ENCODE results near the gene CYP4B1. TPM values are rescaled to one million over a fixed set of nuclear protein-coding genes. Genes with fewer than 3 reads are reported as not detected.
A peak's percentile ranks its signal among the peaks of the same experiment; 100 is the strongest.
"Not testable (repeated sequence)": the region's sequence is repeated elsewhere in the genome, so short reads cannot be mapped to it uniquely, and the experiment has no call there.

Gene CYP4B1
- total RNA-seq = 10 to 100 TPM; 11.6 to 35.2 TPM
- long read RNA-seq, donor 1, transcript CYP4B1-203 (12 exons, 2,110 nt) = major isoform, 5 of 17 reads
- long read RNA-seq, donor 1, partial matches to known transcripts = 7 of 17 reads
- long read RNA-seq, donor 1, other reads (novel, unspliced or antisense) = 2 of 17 reads
- long read RNA-seq, donor 2, transcript CYP4B1-201 (12 exons, 2,171 nt) = major isoform, 18 of 29 reads
- long read RNA-seq, donor 2, transcript CYP4B1-203 (12 exons, 2,110 nt) = minor isoform, 5 of 29 reads
- long read RNA-seq, donor 2, partial matches to known transcripts = 2 of 29 reads
- long read RNA-seq, donor 2, other reads (novel, unspliced or antisense) = 4 of 29 reads

DNA sequence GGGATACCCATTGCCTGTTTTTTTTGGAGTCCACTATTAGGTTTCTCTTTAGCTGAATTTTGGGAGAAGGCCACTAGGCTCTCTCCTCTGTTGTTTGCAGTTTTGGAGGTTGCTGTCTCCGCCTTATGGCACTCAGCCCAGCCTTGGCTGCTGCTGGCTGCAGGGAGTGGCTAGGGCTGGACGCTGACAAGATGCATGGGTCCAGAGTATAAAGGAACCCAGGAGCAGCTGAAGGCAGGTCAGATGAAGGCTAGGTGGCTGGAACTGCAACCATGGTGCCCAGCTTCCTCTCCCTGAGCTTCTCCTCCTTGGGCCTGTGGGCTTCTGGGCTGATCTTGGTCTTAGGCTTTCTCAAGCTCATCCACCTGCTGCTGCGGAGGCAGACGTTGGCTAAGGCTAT lies at the start of gene CYP4B1:
Gene CYP4B1 (plus strand): TSS at position 237 of the 400 bp plus-strand sequence. CDS start 36 bp downstream, at position 273.
- peak; percentile 93 for DNase-seq (ENCODE audit: low spot score)

DNA sequence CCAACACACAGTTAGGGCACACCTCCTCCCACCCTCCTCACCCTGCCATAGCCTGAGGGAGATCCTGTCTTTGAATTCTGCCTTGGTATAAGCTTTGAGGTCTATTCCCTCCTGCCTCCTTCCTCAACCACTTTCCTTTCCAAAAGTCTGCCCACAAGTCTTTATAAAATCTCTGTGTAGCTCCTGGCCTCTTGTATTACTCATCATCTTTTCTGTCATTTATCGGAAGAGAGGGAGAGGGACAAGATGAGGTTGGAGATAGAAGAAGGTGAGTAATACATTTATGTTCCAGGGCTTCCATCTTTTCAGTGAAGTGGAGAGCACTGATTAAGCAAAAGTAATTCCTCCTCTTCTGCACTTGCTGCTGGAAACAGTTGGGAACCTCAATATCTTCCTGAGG lies 49.4 kb upstream of the CYP4B1 start:
- DNase-seq (ENCODE audit: low spot score) = no peak
- intact Hi-C loops (cut with DNase I) = no loop called here

More for the DNA sequence above, at the start of gene CYP4B1:
- intact Hi-C loops (cut with DNase I) = loop anchor here in 1 of 2 donors (10.0 kb wide), 1 partner anchor 1564 kb away; no protein-coding TSS in a partner anchor

DNA sequence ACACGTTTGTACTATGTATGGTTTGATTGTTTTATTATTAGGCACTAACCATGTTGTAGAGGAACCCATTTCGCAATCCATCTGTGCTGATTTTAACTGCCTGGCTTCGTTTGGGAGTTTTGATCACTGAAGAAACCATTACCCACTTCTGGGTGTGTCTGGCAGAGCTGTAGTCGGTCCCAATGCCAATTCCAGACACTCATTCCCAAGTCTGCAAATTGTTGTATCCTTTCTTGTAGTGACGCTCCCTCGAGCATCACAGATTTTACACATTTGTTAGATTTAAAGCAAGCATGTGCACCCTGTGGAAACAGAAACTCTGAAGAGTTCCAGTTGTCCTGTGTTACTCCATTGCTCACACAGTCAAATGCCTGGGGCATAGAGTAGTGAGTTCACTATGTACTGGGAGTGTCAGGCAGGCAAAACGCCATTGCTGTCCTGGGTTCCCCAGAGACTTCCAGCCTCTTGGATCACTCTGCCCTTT lies 48.9 kb upstream of the CYP4B1 start:
- DNase-seq (ENCODE audit: low spot score) = no peak
- intact Hi-C loops (cut with DNase I) = no loop called here

DNA sequence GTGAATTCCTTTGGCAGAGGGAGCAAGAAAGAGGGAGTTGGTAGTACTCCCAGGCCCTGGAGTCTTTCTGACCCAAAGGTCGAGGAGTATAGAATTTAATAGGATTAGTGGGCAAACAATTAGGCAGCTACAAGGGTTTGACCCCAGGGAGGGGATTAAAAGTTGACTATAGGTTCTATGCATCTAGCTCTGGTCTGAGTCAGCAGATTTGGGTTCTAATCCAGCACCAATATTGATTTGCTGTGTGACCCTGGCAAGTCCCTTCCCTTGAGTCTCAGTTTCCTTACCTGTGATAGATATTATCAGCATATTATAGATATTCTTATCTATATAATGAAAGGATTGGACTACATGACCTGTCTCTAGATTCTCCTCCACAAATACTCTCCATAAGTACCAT lies 44.9 kb upstream of the CYP4B1 start:
- DNase-seq (ENCODE audit: low spot score) = no peak
- intact Hi-C loops (cut with DNase I) = no loop called here

DNA sequence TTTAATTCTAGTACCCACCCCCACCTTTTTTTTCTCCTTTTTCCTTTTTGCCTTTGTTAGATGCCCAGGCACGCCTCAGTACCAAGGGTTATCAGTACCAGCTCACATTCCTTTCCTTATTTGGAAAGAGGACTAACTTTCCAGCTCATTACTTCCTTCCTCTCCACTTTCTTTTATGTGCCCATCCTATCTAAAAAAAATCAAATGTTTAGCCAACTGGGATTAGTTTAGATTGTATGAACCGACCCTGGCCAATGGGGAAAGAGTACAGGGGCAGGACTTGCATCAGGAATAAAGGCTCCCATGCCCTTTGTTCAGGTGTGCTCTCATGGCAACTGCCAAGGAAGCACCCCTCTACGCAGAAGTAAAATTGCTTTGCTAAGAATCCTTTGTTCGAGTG lies 44.1 kb upstream of the CYP4B1 start:
- intact Hi-C loops (cut with DNase I) = not testable (repeated sequence)

DNA sequence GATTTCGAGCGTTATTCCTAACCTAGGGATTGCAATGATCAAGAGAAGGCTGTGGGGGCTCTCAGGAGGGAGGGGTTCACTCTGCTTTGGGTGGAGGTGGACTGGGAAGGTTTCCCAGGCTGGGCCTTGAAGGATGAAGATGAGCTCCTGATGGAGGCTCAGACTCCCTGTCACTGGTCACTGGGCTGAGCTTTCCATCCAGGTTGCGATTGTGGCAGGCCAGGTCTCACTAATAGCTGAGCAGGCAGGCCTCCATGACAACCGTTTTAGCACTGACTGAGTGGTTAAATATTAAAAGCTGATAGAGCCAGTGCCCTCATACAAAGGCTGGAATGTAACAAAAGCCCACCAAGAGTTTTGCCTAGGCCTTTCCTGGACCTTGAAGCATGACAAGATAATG lies 43.7 kb upstream of the CYP4B1 start:
- no peak for DNase-seq (ENCODE audit: low spot score)
- intact Hi-C loops (cut with DNase I) = no loop called here

More for the DNA sequence above, 44.1 kb upstream of the CYP4B1 start:
- not testable (repeated sequence) for DNase-seq (ENCODE audit: low spot score)

DNA sequence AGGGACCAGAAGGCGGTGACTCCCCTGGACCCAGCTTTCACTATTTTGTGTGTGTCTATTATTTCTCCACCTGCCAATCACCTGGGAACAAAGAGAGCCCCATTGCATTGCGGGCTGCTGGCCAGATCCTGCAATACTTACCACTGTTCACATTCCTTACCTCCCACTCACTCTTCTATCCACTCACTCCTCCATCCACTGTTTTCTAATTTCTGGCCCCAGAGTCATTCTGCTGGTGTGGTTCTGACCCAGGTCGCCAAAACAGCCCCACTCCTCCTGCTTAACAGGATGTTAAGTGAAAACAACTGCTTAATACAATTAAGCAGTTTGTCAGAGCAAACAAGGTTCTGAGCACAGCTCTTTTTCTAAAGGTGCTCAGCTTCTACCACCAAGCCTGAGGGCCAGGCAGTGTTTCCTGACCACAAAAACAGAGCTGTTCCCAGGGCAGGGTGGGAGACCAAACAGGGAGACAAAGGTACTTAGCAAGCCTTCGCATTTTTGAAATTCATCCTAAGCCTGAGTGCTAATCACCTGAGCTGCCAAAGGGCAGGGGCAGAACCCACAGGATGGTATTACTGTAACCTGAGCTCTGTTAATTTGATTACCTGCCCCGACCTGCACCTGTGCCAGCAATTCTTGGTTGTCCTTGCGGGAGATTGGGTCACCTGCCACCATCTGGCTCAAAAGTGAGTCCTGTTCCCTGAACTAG lies 41.4 kb upstream of the CYP4B1 start:
- intact Hi-C loops (cut with DNase I) = no loop called here

DNA sequence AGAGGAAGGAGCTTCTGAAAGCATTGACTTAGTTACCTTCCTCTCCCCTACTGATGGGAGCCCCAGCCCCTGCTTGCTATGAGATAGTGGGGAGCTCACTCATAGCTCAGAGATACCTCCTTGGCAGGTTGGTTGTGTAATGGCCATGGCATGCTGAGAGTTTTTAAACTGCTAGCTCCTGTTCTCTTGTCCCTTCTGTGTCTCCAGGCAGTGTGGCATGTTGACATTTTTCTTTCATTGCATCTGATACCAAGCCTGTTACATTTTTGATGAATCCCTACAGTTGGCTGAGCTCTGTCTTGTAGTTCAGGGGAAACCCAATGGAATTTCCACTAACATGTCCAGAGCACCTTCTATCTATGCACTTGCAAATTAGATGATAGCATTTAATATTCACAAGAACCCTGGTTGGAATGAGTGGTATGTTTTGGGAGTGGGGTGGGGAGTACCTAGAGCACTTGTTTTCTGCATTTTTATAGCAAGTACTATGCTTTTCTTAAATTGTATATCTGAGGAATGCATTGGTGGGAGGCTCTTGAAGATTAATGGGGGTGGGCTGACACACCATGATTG lies 40.8 kb upstream of the CYP4B1 start:
- DNase-seq (ENCODE audit: low spot score) = no peak
- intact Hi-C loops (cut with DNase I) = no loop called here

More for the DNA sequence above, 41.4 kb upstream of the CYP4B1 start:
- DNase-seq (ENCODE audit: low spot score) = no peak

DNA sequence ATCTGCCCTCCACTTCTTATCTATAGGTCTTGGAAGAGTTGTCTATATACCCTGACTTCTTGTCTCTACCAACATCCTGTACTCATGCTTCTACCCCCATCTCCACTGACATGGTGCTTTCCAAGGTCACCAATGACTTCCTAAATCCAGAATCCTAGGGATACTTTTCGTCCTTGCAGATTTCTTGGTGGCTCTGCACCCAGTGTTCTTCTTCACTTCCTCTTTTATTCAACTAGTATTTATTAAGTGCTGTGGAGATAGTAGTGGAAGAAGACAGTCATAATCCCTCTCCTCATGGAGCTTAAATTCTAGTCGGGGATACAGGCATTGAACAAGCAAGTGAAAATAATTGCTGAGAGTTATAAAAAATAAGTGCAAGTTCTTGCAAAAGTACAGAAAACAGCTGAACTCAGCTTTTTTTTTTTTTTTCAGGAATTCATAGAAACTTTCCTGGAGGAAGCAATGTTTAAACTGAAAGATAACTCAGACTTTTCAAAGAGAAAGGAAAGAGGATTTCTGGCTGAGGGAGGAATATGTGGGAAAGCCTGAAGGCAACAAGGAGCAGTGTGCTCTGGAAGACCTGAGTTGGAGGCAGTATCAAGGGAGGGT lies 38.2 kb upstream of the CYP4B1 start:
- intact Hi-C loops (cut with DNase I) = no loop called here
- no peak for DNase-seq (ENCODE audit: low spot score)

DNA sequence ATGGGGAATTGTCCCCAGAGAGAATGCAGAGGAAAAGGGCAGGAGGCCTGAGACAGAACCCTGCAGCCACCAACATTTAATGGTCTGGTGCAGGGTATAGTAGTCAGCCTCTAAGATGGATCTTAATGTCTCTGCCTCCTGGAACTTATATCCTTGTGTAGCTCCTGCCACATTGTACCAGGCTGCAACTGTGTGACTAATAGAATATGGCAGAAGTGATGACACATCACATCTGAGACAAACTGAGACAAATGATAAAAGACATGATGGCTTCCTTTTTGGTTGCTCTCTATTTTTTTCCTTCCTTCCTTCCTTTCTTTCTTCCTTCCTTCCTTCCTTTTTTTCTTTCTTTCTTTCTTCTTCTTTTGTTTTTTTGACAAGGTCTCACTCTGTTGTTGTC lies 37.1 kb upstream of the CYP4B1 start:
- intact Hi-C loops (cut with DNase I) = no loop called here
- no peak for DNase-seq (ENCODE audit: low spot score)

DNA sequence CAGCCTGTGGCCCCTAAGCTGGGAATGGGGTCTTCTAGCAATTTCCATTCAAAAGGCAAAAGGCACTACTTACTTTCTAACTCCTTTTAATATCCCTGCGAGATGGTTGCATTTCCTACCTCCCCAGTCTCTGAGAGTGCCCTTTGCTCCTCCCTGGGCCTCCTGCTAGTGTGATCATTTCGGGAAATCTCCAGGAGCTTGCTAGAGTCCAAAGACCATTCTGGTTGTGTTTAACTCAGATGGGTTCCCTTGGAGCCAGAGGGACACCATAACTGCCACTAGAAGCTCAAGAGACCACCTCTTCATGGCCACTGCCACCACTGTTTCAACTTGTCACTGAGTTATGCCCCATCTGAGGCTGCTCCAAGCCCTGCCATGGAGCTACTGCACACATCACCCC lies 34.4 kb upstream of the CYP4B1 start:
- no peak for DNase-seq (ENCODE audit: low spot score)
- intact Hi-C loops (cut with DNase I) = no loop called here

DNA sequence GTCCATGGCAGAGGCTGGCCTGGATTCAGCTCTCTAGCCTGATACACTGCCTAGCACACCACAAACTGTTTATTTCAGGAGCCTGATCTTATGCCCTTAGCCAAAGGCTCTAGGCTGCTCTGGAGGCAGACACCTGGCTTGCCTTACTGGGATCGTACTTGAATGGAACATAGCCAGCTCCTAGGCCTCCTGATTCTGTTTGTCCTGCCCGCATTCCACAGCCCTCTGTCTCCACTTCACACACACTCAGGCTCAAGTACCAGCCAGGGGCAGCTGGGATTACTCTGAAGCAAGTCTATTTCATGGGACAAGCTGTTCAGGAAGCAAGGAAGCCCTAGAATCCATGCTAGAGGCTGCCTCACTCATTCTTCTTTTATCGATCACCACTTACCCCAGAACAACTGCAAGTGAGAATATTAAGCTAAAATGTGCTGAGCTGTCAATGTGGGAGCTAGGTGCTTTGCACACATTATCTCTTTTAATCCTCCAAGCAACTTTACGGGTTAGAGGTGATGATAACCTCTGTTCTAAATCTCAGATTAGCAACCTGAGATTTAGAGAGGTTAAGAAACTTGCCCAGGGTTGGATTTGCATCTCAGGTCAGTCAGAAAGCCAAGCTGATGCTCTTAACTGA lies 31.1 kb upstream of the CYP4B1 start:
- intact Hi-C loops (cut with DNase I) = no loop called here
- no peak for DNase-seq (ENCODE audit: low spot score)

DNA sequence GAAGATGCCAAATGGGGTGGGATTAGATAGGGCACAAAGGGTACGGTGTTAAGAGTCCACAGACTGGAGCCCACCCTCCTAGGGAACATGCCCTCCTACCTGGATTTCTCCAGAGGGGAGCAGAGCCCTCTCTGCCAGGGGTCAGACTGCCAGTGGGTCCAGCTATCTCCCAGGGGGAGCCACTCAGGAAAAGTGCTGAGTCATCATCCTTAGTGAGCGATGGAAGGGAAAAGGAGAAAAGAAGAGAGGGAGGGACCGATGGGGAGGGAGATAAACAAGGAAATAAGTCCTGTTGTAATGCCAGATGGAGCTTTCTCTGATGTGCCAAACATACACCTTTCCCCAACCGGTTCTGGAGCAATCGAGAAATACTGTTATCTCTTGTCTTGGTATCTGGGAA lies 30.4 kb upstream of the CYP4B1 start:
- no peak for DNase-seq (ENCODE audit: low spot score)
- intact Hi-C loops (cut with DNase I) = no loop called here

DNA sequence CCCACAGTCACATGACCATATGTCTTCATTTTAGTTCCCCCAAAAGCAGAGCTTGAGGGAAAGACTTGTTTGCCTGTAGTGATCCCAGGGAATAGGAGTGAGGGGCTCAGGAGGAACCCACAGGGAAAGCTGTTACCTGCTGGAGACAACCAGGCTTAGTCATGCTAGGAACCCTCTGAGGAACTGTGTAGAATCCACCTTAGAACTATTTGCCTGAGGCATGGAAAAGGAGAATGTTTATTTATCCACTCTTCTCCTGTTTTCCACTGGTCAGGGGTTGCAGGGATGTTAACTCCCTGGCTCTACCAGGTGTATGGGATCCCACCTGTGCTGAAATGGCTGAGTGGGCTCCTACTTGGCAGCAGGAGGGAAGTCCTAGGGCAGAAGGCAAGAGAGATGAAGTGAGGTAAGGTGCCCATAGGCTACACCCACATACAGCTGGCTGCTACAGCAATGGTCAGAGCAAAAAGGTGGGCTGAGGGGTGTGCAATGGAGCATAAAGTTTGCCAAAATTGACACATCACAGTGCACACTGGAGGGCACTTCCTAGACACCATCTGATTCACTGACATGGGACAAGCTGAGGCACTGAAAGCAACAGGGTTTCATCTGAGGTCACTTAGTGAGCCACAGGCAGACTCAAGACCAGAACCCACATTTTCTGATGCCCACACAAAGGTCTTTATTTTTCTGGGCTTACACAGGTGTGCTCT lies 29.7 kb upstream of the CYP4B1 start:
- no peak for DNase-seq (ENCODE audit: low spot score)
- intact Hi-C loops (cut with DNase I) = no loop called here

DNA sequence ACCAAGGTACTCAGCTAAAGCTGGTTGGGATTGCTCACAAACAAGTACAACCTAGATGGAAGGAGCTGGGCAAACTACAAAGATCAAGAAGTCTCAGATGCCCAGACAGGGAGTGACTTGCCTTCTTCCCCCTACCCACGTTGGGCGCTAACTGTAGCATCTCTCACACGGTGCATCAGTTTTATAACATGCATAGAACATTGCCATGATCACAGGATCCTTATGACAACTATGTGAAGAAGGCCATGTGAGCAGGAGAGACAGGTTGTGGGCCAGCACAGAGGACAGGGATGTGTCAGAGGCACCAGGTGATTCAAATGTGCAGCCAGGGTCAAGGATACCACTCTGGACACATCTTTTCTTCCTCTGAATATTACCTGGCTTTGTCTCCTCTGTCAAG lies 28.3 kb upstream of the CYP4B1 start:
- DNase-seq (ENCODE audit: low spot score) = no peak
- intact Hi-C loops (cut with DNase I) = no loop called here

DNA sequence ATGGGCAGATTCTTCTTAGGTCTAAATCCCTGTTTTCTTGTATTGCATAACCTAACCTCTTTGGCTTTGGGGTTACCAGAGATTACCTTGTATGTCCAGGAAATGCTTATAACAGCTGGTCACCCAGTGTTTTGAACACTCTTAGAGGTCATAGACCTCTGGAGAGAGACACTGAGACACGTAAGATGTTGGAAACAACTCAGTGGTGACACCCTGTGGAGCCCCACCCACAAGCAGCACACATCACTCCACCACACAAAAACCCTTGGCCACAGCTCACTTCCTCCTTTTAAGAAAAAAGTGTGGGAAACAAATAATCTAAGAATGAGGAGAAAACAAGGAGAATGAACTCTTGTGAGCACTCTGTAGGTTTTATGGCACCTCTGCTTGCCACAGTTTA lies 26.3 kb upstream of the CYP4B1 start:
- no peak for DNase-seq (ENCODE audit: low spot score)
- intact Hi-C loops (cut with DNase I) = no loop called here

DNA sequence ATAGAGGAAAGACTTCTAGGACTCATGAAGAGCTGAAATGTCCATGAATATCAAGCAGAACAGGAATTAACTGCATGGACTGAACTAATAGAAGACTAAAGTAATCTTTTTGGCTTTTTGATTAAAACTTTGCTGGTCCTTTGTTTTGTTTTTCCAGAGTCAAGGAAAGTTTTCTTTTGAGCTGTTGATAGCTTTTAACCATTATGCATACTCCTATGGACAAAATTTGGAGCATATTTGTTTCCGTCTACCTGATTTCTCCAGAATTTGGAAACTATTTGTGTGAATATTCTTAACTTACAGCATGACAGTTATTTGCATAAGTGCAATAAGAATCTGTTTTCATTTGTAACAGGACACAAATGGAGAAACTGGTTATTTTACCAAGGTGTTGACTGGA lies 24.5 kb upstream of the CYP4B1 start:
- intact Hi-C loops (cut with DNase I) = no loop called here
- DNase-seq (ENCODE audit: low spot score) = no peak

DNA sequence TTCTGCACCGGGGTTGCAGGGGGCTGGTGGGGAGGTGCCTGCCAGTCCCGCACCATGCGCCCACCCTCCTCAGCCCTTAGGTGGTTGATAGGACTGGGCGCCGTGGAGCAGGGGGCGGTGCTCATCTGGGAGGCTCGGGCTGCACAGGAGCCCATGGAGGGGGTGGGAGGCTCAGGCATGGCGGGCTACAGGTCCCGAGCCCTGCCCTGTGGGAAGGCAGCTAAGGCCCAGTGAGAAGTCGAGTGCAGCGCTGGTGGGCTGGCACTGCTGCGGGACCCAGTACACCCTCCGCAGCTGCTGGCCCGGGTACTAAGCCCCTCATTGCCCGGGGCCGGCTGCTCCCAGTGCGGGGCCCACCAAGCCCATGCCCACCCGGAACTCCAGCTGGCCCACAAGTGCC lies 20.4 kb upstream of the CYP4B1 start:
- intact Hi-C loops (cut with DNase I); DNase-seq (ENCODE audit: low spot score): not testable (repeated sequence)

DNA sequence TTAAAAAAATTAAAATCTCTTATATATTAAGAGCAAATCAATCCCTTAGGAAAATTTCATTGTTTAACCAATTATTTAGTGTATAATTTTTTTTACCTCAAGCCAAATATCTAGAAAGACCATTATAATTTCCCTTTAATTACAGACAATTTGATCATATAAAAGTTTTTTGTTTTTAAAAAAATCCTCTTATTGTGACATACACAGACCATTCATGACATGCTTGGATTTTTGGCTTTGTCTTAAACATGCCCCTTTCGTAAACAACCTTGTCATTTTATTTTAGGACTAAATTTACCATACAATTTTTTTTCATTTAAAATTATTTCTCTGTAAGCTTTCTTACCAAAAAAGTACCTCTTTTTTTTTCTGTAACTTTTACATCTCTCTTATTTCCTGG lies 14.2 kb upstream of the CYP4B1 start:
- DNase-seq (ENCODE audit: low spot score) = no peak
- intact Hi-C loops (cut with DNase I) = no loop called here

All from posterior vena cava (tissue), 2 donors.